DMS 273 (cell line): ENCODE results near the gene DEDD2.

Source experiments
- DNase-seq: peaks from one replicate; lab custom pipeline; 2025; ENCODE audit not compliant: unreplicated experiment; lab: John Stamatoyannopoulos, UW

Gene DEDD2

DNA sequence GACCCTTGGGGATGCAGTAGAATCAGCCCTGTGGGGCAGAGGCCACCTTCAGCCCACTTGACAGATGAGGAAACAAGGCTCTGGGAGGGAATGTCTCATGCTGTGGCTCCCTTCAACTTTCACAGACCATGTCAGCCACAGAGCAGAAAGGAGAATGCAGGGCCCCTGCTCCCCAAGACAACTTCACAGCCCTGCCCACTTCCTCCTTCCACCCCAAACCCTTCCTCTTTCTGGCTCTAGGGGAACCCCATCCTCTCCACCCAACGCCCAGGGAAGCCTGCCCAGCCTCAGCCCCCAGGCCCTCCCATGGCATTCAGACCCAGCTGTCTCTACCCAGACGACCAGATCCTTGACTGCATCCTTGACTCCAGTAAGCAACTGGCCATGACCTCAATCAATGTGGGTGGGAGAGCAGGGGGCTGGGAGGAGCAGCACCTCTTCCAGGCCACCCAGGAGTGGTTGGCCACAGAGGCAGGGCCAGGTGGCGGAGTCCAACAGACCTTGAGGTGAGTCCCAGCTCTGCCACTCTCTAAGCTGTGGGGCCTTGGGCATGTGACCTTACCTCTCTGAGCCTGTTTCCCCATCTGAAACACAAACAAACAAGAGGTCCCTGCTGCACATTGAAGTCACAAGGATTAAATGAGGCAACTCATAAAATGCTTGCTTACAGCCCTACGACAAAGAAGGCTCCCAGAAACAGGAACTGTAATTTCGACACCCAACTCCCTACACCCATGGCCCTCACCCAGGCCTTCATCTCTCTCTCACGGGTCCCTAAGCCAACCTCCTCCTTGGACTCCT lies 15.8 kb downstream of the DEDD2 start:
- DNase-seq: no peak

DNA sequence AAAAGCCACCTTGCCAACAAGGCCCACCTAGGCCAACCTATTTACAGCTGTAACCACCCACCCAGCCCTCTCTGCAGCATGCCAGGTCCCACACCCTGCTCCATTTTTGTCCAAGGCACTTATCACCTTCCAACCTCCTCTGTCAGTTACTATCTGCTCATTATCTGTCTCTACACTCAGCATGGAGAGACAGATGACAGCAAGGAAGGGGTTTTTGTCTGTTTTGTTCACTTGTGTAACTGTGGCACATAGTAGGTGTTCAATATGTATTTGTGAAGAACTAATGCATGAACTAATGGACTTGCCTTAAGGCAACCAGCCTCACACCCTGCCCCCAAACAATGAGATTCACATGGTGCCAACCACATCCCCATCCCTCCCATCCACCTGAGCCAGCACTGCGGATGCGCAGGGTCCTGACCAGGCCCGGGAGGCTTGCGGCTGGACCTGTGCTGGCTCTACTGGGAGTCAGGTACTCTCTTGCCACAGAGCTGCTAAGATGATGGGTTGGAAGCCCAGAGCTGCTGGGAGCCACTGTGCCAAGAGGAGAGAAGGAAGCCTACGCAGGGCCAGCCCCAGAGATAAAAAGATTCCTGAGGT lies 17.3 kb downstream of the DEDD2 start:
- no peak for DNase-seq

DNA sequence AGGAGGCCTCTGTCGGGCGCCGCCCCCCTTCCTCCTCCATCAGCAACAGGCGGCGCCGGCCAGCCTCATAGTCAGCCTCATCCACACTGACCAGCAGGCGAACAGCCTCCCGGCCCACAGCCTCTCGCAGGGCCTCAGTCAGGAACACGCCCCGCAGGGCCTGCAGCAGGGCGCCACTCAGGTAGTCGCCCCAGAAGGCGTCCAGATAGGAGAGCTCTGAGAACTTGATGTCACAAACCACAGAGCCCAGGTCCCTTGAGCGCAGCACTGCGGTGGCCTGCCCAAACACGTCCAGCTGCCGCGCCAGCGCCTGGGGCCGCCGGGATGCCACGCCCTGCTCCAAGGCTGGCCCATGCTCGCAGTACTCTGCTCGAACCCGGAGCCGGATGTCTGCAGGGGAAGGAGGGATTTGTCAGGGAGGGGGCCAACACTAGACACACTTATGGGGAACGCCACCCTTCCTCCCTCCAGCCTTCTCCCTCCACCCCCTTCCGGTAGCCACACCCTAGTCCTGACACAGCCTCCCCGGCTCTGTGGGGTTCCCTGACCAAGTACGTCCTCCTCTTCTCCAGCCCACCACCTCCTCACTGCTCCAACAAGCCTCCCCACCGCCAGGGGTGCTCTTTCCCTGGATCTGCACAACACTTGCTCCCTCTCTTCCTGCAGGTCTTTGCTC lies 17.9 kb downstream of the DEDD2 start:
- DNase-seq: no peak

DNA sequence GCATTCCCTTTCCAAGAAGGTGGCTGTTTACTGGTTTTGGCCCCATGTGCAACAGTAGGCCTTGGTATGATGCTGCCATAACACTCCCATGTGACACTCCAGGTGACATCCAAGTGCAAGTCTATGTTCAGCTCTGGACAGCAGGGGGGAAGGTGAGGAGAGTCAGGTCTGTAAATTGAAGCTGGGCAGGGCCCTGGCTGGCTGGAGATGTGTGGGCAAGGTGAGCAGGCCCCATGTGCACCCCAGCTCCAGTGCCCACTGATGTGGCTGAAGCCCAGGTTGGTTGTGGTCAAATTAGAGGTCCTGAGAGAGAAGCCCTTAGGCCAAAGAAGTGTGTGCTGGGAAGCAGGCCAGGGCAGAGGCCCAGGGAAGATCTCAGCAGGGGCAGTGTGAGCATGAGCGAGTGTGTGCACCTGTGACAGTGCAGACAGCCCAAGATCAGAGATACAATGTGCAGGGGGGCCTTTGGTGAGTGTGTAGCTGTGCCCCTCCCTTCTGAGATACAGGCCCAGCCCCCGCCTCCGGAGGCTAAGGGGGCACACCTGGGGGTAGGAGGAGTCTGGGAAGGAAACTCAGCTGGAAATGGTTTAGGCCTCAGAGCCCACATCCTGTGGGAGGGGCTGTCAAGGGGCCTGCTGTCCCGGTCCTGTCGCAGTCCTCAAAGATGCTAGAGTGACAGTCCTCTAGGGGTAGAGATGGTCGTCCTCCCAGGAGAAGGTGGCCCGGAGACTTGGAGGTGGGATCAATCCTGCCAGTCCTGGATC lies 18.6 kb downstream of the DEDD2 start:
- no peak for DNase-seq

DNA sequence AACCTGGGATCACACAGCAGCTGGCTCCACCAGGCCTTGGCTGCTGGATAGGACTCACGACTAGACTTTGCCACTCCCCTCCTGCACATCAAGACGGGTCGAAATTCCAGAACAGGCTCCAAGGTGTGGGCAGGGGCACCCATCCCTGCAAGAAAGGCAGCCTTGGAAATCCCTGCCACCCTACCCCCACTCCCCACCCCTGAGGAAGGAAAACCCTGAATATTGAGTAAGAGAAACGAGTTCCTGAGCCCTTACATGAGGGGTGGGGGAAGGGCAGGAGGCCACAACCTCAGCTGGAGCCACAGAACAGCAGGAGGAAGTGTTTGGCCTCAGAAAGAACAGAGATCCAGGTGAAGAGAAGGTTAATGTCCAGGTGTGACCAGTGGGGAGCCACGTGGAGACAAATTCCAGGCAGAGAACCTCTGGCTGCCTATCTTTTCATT lies 20.1 kb downstream of the DEDD2 start:
- DNase-seq: no peak

DNA sequence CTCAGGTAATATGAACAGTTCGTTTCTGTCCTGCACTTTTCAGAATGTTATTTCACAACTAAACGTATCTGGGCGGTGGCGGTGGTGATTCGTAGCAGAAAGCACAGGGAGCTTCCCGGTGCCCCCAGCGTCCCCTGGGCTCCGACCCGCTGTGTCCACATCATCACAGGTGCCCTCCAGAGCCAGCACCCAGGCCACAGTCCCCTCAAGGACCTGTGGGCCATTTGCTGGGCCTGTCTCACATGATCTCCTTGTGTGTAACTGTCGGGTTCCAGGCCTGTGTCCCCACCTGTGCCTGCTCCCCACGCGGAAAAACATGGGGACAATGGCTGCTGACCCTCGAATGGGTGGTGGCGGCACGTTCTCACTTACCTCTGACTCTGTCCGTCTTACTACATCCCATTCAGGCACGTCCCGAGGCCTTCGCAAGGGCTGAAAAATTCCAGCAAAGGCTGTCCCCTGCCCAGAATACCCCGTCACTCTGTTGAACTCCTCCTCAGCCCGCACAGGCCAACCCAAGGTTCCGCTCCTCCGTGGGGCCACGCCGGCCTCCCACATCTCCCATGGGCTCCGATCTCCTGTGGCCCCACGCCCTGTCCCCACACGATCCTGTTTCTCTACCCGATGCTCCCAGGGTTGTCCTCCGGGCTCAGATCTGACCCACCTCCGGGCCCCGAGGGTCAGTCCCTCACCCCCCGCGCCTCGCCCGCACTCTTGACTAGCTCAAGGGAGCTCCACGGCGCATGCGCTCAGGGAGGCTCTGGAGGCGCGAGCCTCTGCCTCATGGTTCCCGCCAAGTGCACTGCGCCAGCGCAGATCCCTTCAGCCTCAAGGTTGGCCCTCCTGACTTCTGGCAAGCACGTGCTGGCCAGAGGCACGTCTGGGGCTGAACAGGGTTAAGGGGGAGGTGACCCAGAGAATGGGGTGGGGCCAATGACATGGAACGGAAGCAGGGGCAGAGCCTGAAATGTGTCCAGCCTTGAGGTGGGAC lies 21.2 kb downstream of the DEDD2 start:
- DNase-seq: no peak

DNA sequence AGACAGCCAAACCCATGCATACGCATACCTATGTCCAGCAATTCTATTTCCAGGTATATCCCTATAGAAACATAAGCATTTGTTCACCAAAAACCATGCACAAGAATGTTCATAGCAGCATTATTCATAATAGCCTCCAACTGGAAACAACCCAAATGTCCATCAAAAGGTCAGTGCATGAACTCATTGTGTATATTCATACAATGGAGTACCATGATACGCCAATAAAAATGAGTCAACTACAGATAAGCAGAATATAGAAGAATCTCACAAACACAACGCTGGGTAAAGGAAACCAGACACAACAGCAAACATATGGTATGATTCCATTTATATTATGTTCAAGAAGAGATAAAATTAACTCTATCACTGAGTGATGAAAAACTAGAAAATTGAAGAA lies 23.8 kb downstream of the DEDD2 start:
- no peak for DNase-seq

DNA sequence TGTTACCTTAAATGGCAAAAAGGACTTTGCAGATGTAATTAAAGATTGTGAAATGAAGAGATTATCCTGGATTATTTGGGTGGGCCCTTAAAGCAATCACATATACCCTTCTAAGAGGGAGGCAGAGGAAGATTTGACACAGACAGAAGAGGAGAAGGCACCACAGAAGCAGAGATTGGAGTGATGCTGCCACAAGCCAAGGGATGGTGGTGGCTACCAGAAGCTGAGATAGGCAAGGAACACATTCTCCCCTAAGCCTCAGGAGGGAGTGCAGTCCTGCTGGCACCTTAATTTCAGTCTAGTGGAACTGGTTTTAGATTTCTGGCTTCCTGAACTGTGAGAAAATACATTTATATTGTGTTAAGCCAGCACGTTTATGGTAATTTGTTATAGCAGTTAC lies 24.2 kb downstream of the DEDD2 start:
- DNase-seq: no peak

DNA sequence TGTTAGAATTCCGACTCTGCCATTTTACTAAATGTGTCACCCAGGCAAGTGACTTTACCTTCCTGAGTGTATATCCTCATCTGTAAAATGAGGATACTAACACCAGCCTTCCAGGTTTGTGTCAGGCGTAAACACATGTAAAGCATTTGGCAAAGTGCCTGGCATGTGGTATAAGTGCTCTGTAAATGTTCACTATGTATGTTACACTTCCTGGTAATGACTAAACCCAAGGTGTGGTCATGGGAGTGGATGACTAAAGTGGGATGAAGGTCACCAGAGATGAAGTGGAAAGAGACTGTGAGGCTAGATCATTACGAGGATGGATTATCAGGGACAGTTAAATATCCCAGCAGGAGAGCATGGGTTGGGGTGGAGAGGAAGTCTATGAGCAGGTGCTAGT lies 25.6 kb downstream of the DEDD2 start:
- DNase-seq: peak; percentile 53

DNA sequence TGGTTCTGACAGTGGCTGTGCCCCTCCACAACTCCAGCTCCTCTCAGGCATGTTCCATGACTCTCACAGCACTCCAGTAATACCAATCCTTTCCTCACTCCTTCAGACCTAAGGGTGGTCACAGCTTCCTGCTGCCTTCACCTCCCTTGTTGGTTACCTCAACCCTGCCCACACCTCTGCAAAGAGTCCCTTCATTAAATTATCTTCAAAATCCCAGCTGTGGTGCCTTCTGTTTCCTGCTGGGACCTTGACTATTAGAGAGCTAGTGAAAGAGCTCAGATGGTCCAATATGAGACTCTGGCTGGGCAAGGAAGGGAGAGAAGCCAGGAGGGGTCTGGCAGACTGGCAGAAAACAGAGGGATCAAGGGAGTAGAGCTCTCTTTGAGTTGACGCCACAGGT lies 26.1 kb downstream of the DEDD2 start:
- DNase-seq: peak; percentile 56

DNA sequence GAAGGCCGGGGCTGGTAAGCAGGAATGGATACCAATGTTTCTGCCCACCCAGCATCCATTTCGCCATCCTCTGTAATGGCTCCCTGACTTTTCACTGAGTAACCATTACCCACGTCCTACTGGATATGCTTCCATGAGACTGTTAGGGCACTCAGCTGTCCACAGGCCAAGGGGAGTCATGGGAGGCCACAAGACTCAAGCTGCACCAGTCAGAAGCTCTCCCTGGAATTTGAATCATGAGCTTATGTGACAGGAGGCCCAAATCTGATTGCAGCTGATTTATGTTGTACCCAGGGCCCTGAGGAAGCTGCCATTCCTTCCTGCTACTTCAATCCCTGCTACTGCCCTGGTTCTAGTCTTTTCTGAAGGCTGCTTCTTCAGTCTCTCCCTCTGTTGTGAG lies 28.3 kb downstream of the DEDD2 start:
- no peak for DNase-seq

DNA sequence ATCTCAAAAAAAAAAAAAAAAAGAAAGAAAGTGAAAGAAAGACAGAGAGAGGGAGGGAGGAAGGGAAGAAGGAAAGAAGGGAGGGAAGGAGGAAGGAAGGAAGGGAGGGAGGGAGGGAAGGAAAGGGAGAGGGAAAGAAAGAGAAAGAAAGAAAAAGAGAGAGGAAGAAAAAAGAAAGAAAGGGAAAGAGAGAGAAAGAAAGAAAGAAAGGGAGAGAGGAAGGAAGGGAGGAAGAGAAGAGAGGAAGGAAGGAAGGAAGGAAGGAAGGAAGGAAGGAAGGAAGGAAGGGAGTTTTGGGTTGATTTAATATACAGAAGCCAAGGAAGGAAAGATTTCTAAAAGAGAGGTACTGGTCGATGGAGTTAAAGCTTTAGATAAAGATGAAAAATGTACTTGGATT lies 28.8 kb downstream of the DEDD2 start:
- no peak for DNase-seq

DNA sequence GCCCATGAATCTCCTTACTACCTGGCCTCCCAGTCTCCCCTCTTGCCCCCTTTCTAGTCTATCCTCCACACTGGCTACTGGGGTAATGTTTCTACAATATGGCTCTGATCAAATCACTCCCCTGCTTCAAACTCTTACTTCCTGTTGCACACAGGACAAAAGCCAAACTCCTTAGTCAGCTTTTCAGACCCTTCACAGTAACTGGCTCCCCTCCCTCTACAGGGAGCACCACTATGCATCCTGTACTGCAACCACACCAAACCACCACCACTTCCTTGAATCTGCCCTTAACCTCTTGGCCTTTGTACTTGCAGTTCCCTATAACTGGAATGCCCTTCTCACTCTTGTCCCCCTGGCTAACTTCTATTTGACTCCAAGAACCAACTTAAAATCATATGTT lies 32.2 kb downstream of the DEDD2 start:
- no peak for DNase-seq

DNA sequence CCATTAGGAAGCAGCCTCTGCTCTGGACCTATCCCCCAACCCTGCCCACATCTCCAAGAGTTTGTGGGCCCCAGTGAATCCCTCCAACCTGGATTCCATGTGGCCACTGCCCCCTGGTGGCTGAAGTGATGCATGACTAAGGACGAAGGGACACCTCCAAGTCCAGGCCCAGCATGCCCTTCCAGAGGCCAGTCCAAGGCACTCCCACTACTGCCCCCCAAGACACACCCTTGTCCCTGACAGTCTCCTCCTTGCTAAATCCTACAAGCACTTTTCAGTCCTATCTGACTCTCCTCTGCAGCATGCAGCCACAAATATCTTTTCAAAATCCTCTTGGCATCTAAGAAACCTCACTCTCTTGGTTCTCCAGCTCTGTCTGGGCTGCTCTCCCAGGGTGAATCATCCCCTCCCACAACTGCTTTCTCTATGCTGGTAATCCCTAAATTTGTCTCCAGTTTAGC lies 33.0 kb downstream of the DEDD2 start:
- peak; percentile 90 for DNase-seq

DNA sequence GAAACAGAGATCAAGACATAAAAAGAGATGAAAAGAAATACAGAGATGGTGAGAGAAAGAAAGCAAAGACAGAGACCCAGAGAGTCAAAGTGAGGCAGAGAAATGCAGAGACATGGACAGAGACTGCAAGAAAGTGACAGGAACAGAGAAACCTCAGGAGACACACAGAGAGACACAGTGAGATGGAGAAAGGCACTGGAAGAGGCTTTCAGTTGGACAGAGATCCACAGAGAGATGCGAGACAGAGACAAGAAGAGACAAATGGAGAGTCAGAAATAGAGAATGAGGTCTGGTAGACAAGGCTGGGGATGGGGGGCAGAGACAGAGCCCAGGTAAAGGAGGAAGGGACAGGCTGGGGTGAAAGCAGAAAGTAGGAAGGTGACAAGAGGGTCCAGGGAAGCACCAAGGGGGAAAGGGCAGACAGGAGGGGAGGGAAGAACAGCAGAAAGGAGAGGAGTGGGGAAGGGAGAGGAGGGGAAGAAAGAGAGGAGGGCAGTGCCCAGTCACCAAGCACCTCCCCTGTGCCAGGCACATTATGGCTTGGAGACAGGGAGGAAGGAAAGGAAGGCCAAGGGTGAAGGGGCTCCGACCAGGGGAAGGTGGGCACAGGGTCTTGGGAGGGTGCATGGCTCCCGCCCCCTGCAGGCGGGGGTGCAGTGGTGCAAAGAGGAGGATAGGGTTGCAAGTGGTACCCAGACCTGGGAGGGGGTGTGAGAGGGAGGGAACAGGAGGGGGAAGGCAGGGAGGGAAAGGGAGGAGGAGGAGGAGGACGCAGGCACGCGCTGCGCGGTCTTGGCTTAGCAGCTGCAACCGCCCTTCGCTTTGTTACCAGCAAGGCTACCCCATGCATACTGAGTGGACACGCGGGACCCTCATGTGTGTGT lies 38.4 kb downstream of the DEDD2 start:
- peak; percentile 68 for DNase-seq

DNA sequence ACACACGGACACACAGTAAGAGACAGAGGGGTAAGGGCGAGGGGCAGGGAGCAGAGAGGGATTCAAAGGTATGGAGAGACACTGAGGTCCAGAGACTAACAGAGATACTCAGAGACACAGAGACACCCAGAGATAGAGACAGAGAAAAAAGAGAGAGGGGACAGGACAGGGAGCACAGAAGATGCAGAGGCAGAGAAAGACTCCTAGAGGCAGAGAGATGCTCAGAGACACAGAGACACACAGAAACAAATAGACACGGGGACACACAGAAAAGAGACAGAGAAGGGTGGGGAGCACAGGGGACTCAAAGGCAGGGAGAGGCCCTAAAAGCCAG lies 39.8 kb downstream of the DEDD2 start:
- DNase-seq: no peak

DNA sequence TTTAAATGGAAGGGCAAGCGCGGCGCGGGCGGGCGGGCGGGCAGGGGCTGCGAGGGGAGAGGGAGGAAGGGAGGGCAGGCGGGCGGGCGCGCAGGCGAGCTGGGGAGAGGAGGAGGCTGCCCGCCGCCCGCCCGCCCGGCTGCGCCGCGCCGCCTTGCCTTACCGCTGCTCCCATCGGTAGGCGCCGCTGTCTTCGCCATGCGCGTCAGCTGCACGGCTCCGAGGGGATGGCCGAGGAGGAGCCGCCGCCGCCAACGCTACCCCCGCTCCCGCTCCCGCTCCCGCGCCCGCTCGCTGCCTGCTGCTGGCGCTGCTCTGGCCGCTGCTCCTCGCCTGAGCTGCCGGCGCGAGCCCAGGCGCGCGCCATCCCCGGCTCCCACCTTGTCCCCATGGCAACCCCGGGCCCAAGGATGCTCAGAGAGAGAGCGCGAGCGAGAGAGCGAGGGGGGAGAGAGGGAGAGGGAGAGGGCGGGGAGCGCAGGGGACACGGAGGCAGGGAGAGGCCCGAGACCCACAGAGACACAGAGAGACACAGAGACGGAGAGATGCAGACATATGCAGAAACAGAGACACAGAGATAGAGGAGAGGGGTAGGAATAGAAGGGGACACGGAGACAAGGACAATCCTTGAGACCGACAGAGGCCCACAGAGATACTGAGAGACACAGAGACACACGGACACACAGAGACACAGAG lies 40.3 kb downstream of the DEDD2 start:
- peak; percentile 95 for DNase-seq

DNA sequence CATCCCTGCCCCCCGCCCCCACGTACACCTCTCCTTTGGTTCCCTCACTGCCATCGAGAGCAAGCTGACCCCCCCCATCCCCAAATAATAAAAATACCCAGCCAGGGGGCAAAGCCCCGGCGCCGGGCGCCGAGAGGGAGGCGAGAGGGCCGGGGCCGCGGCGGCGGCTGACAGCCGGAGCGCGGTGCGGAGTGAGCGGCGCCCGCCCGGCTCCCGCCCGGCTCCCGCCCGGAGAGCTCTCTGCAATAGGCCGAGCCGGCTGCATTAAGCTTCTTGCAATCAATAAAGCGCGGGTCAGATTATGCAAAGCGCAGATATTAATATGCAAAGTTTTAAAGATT lies 40.9 kb downstream of the DEDD2 start:
- DNase-seq: peak; percentile 88
